Ovary (tissue), 3 donors: ENCODE data around the gene PSMD13.
"Not testable (repeated sequence)": the region's sequence is repeated elsewhere in the genome, so short reads cannot be mapped to it uniquely, and the experiment has no call there.

Experiments used
- CTCF ChIP-seq, 3 donors: fragments of 450-650 bp in 2 of 3; fragments of 200-600 bp in 1 of 3; IDR thresholded peaks; one replicate each; pipeline versions ENCODE4 v1.5.1 to v1.8.0; 2016 to 2022; ENCODE audit warnings: antibody characterized with exemption in 3 of 3, mild to moderate bottlenecking in 1 of 3
- POLR2A ChIP-seq: fragments of 450-650 bp; IDR thresholded peaks from one replicate; pipeline ENCODE4 v1.6.1; 2017; ENCODE audit warnings: antibody characterized with exemption, mild to moderate bottlenecking, moderate library complexity
- donor health status: DM: no; HTN: no; CAD: no.

- not testable (repeated sequence) for TF ChIP-seq CTCF (IDR thresholded peaks at IDR 0.05); POLR2A
Observed at GRCh38 chr11:220641-221215, 16.0 kb upstream of the PSMD13 start.
